GM21447 (cell line): ENCODE data around the gene TRIM29.
"Not testable (repeated sequence)": the region's sequence is repeated elsewhere in the genome, so short reads cannot be mapped to it uniquely, and the experiment has no call there.

Source experiments
- ATAC-seq: cut with Tn5 transposase; IDR thresholded peaks from one replicate; pipeline ENCODE4 v1.9.1; 2021; ENCODE audit not compliant: unreplicated experiment

TRIM29 gene

GRCh38 chr11:120137611-120138521 lies at the start of gene TRIM29:
Gene TRIM29, minus strand, starts transcription at chr11:120138113. Its CDS starts 82 bp downstream, at chr11:120138031.
- no peak for ATAC-seq

GRCh38 chr11:120186774-120187591 lies 49.1 kb upstream of the TRIM29 start:
- peak; percentile 72 for ATAC-seq

- no peak for ATAC-seq
Observed at GRCh38 chr11:120186456-120186773, 48.5 kb upstream of the TRIM29 start.

- no peak for ATAC-seq
Observed at GRCh38 chr11:120185706-120186455, 48.0 kb upstream of the TRIM29 start.

- ATAC-seq, result no peak
Observed at GRCh38 chr11:120184946-120185705, 47.2 kb upstream of the TRIM29 start.

GRCh38 chr11:120184371-120184945 lies 46.5 kb upstream of the TRIM29 start:
- no peak for ATAC-seq

- ATAC-seq, result no peak
Observed at GRCh38 chr11:120183701-120184141, 45.8 kb upstream of the TRIM29 start.

- no peak for ATAC-seq
Observed at GRCh38 chr11:120182790-120183491, 45.0 kb upstream of the TRIM29 start.

GRCh38 chr11:120182372-120182771 lies 44.5 kb upstream of the TRIM29 start:
- ATAC-seq, result no peak

- ATAC-seq, result no peak
Observed at GRCh38 chr11:120181376-120181975, 43.6 kb upstream of the TRIM29 start.

- ATAC-seq, result no peak
Observed at GRCh38 chr11:120180551-120181232, 42.8 kb upstream of the TRIM29 start.

- ATAC-seq, result not testable (repeated sequence)
Observed at GRCh38 chr11:120180063-120180462, 42.1 kb upstream of the TRIM29 start.

GRCh38 chr11:120179057-120179672 lies 41.3 kb upstream of the TRIM29 start:
- ATAC-seq, result no peak

GRCh38 chr11:120178561-120179056 lies 40.7 kb upstream of the TRIM29 start:
- no peak for ATAC-seq

GRCh38 chr11:120174866-120175265 lies 37.0 kb upstream of the TRIM29 start:
- no peak for ATAC-seq

GRCh38 chr11:120173807-120174206 lies 35.9 kb upstream of the TRIM29 start:
- ATAC-seq, result no peak

- no peak for ATAC-seq
Observed at GRCh38 chr11:120173019-120173705, 35.2 kb upstream of the TRIM29 start.
